Measurements from ENCODE around the gene PLCXD1. TPM values are rescaled to one million over a fixed set of nuclear protein-coding genes. Genes with fewer than 3 reads are reported as not detected.

PLCXD1 gene
- total and polyA plus RNA-seq, 8 donors: 17.0 to 58.2 (median 36.7) TPM

- intact Hi-C loops (cut with DNase I): no loop called here
- no peaks in the 10 kb centered on the region for H3K9me3 ChIP-seq
- no peak for ATAC-seq
Observed at GRCh38 chrX:332496-332860, 51.3 kb downstream of the PLCXD1 start.

GRCh38 chrX:332916-333610 is 51.9 kb downstream of the PLCXD1 start:
- ATAC-seq: no peak
- peaks cover 0 to 34% of the 10 kb centered on the region in 2 donors for H3K36me3 ChIP-seq
- H3K27me3 ChIP-seq: peaks cover 19 to 31% of the 10 kb centered on the region in 2 donors
- no peak overlapping the region for H3K4me3 ChIP-seq
- no peak for TF ChIP-seq CTCF (IDR thresholded peaks at IDR 0.05)
- H3K9me3 ChIP-seq: no peaks in the 10 kb centered on the region
- intact Hi-C loops (cut with DNase I): no loop called here
- H3K27ac ChIP-seq: no peak overlapping the region
- peaks cover 6 to 15% of the 10 kb centered on the region in 2 donors for H3K4me1 ChIP-seq
- peak in 2 of 4 donors; percentile 28 to 67 for DNase-seq

More at GRCh38 chrX:332496-332860, 51.3 kb downstream of the PLCXD1 start:
- Histone ChIP-seq H3K36me3 (peaks cover 0 to 28% of the 10 kb centered on the region in 2 donors), H3K4me3 (no peak overlapping the region), H3K4me1 (peaks cover 6 to 15% of the 10 kb centered on the region in 2 donors), H3K27ac (no peak overlapping the region), H3K27me3 (peaks cover 19 to 31% of the 10 kb centered on the region in 2 donors)
- no peak for TF ChIP-seq CTCF (IDR thresholded peaks at IDR 0.05)
- peak in 2 of 4 donors; percentile 22 to 67 for DNase-seq

- intact Hi-C loops (cut with DNase I): no loop called here
- ATAC-seq: no peak
- H3K4me1 ChIP-seq: peaks cover 6 to 15% of the 10 kb centered on the region in 2 donors
Observed at GRCh38 chrX:333611-334311, 52.6 kb downstream of the PLCXD1 start.

GRCh38 chrX:334331-334891 is 53.2 kb downstream of the PLCXD1 start:
- DNase-seq: peak in 2 of 4 donors; percentile 22 to 74
- no peak for TF ChIP-seq CTCF (IDR thresholded peaks at IDR 0.05)

More at GRCh38 chrX:333611-334311, 52.6 kb downstream of the PLCXD1 start:
- Histone ChIP-seq H3K9me3 (peaks cover 0 to 2% of the 10 kb centered on the region in 2 donors), H3K27ac (no peak overlapping the region), H3K36me3 (peaks cover 0 to 38% of the 10 kb centered on the region in 2 donors), H3K27me3 (peaks cover 19 to 31% of the 10 kb centered on the region in 2 donors), H3K4me3 (no peak overlapping the region)
- no peak for TF ChIP-seq CTCF (IDR thresholded peaks at IDR 0.05)
- peak in 2 of 4 donors; percentile 19 to 76 for DNase-seq

More at GRCh38 chrX:334331-334891, 53.2 kb downstream of the PLCXD1 start:
- H3K4me3 ChIP-seq: no peak overlapping the region
- intact Hi-C loops (cut with DNase I): no loop called here
- H3K36me3 ChIP-seq: peaks cover 0 to 40% of the 10 kb centered on the region in 2 donors
- no peak overlapping the region for H3K27ac ChIP-seq
- peaks cover 19 to 31% of the 10 kb centered on the region in 2 donors for H3K27me3 ChIP-seq
- H3K4me1 ChIP-seq: peaks cover 6 to 15% of the 10 kb centered on the region in 2 donors
- H3K9me3 ChIP-seq: peaks cover 0 to 3% of the 10 kb centered on the region in 2 donors
- ATAC-seq: no peak
